Activated CD8-positive, alpha-beta memory T cell treated with anti-CD3 and anti-CD28 coated beads, Interleukin-2, amount 50 U/mL, for 24 hours (primary cell): Measurements from ENCODE around the gene MAEA.

ENCODE experiments used
- DNase-seq: peaks from one replicate; pipeline ENCODE4 v3.0.0-alpha.2; 2020; ENCODE audit errors: extremely low read depth

The MAEA gene

GRCh38 chr4:1249731-1250526, 39.8 kb upstream of the MAEA start:
- DNase-seq, result no peak

- no peak for DNase-seq
Observed at GRCh38 chr4:1250527-1250812, 39.2 kb upstream of the MAEA start.

- DNase-seq, result no peak
Observed at GRCh38 chr4:1250921-1251772, 38.5 kb upstream of the MAEA start.

- DNase-seq, result no peak
Observed at GRCh38 chr4:1251773-1252066, 38.0 kb upstream of the MAEA start.

GRCh38 chr4:1252928-1253492, 36.7 kb upstream of the MAEA start:
- no peak for DNase-seq

GRCh38 chr4:1253831-1254230, 35.9 kb upstream of the MAEA start:
- DNase-seq, result no peak

- no peak for DNase-seq
Observed at GRCh38 chr4:1255151-1255550, 34.5 kb upstream of the MAEA start.

GRCh38 chr4:1255699-1256098, 34.0 kb upstream of the MAEA start:
- no peak for DNase-seq

- DNase-seq, result no peak
Observed at GRCh38 chr4:1258457-1258856, 31.2 kb upstream of the MAEA start.

- no peak for DNase-seq
Observed at GRCh38 chr4:1259966-1260365, 29.7 kb upstream of the MAEA start.

GRCh38 chr4:1260418-1261106, 29.1 kb upstream of the MAEA start:
- DNase-seq, result no peak

GRCh38 chr4:1261107-1261928, 28.4 kb upstream of the MAEA start:
- no peak for DNase-seq

GRCh38 chr4:1264942-1265341, 24.7 kb upstream of the MAEA start:
- no peak for DNase-seq

GRCh38 chr4:1265351-1265750, 24.3 kb upstream of the MAEA start:
- no peak for DNase-seq

- no peak for DNase-seq
Observed at GRCh38 chr4:1266881-1267763, 22.6 kb upstream of the MAEA start.

GRCh38 chr4:1269209-1269608, 20.5 kb upstream of the MAEA start:
- no peak for DNase-seq

- no peak for DNase-seq
Observed at GRCh38 chr4:1271686-1272085, 18.0 kb upstream of the MAEA start.

- no peak for DNase-seq
Observed at GRCh38 chr4:1274871-1275270, 14.8 kb upstream of the MAEA start.

GRCh38 chr4:1276984-1277383, 12.7 kb upstream of the MAEA start:
- DNase-seq, result no peak
